GM21381 (cell line): ENCODE data around the gene RBM44.

Experiments
- ATAC-seq: cut with Tn5 transposase; IDR thresholded peaks from one replicate; pipeline ENCODE4 v1.9.1; 2021; ENCODE audit warnings: mild to moderate bottlenecking, moderate library complexity; ENCODE audit not compliant: unreplicated experiment

RBM44 gene

DNA sequence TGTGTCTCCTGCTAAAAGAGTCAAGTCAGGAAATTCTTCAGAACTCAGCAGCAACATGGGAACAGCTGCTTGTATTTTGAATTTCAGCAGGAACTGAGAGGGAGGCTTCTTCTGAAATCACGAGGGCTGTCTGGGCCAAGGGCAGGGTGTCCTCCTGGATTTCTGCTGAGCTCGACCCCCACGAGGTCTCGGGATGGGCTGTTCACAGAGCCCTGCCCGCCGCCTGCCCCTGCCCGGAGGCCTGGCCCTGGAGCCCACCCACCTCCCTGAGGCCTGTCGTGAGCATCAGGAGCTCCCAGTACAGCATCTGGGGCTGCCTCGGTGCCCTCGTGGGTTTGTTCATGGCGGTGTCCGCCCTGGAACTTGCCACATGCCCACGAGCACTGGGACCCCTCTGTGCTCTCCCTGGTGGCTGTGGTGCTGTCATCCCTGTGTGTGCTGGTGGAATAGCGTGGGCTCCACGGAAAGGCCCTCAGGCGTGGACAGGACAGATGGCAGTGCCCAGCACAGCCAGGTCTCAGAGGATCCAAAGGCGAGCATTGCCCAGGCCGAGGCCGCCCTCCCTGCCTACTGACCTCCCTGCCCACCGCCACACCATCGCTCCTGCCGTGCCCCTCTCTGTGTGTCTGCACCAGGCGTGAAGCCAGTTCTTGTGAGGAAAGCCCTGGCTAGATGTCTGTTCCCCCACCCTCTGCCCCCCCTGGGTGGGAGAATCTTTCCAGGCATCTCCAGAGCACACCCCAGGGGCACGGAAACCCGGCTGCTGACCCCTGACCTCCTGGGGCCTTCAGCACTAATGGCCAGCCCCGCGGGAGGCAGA, 86.7 kb downstream of the RBM44 start:
- no peak for ATAC-seq

DNA sequence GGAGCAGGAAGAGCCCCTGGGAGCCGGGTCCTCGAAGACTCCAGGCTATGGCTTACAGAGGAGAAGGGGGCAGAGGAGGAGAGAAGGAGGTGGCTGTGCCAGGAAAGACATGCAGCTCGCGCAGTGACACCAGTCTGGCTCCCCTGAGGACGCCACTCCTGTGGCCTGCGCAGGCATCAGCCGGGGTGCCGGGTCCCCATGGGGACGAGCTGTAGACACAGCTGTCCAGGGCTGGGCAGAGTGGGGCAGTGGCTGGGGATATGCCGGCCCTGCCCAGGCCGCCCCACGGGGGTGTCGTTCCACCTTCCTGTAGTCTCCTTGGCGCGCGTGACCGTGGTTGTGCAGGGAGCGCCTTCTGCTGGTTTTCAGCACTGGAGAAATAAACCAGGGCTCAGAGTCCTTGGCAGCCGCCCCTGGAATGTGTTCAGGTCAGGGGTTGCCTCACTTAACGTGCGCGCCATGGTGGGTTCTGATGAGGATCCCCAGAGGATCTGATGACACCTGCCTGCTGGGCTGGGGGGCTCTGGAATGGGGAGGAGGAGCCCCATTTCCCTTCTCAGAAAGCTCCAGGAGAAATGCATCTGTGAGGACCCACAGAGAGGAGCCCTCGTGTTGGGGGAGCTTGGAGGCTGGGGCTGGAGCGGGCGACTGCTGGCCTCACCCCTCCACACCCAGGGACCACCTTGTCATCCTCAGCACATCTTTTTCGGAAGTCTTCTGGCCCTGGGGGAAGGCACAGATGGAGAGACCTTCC, 87.5 kb downstream of the RBM44 start:
- no peak for ATAC-seq

DNA sequence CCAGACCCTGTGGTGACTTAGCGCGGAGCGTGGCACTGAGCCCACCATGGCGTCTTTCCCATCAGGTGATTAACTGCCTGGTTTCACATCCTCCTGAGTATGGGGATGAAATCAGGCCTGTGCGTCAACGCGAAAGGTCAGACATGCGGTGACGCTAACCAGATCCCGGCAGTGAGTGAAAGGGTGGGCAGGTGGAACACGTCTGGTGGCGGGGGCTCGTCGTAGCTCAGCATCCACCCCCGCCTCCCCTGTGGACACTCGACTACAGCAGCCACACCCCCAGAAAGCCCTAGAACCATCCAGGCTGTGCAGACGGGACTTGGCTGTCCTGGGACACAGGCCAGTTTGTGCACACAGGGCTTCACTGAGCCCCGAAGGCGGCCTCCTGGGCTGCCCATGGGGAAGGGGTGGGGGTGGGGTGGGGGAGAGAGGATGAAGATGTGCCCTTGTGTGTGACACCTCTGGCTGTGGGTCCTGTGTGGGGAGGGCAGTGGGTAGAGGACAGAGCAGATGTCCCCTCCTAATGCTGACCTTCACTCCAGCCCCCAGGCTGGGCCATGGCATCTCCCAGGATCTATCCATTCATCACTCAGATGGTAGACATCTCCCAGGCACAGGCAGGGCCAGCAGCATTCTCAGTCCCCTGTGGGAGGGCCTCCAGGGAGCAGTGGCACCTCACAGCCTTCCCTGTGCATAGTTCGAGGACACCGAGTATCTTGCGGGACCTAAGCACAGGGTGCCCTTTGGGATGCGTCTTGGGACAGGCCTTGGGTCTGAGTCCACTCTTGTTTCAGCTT, 88.3 kb downstream of the RBM44 start:
- no peak for ATAC-seq

DNA sequence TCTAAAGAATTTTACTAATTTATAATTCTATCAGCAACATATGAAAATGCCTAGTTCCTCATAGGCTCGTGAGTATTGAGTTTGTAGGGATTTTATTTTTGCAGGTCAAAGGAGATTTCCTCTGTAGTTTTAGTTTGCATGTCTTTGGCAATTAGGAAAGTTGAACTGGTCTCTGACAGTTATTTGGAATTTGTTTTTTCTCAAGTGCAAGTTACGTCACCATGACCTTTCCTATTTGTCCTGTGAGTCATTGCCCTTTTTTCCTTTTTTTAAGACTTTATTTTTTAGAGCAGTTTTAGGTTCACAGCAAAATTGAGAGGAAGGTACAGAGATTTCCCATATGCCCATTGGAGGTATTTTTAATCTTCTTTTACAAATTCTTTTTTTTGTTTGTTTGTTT, 89.8 kb downstream of the RBM44 start:
- ATAC-seq, result no peak

DNA sequence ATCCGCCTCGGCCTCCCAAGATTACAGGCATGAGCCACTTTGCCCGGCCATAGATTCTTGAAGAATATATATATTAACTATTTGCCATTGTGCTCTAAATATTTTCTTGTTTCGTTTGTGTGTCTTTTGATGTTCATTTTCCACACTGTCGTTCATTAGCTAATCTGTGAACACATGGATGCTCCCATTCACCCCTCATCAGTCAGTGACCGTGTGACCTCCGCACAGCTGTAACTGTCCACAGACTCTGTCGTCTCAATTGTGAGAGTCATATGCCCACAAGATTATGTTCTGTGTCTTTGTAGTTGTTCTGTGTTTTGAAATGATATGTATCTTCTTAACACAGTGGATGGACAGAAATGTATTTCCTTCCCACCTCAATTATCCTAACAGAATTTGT, 90.4 kb downstream of the RBM44 start:
- no peak for ATAC-seq

DNA sequence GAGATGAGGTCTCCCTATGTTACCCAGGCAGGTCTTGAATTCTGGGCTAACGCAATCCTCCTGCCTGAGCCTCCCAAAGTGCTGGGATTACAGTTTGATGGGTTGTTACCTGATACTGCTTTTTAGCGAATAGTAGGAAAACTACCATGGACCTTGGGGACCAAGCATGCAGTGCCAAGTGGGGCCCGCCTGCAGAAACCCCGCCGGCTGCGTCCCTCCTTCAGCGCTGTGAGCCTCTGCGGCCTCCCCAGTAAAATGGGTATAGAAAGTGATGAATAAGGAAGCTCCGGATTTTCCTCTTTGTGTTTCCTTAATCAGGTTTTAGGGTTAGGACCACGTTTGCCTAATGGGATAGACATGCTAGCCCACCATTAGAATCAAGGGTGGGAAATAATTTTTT, 91.2 kb downstream of the RBM44 start:
- no peak for ATAC-seq
